ENCODE data around the gene TIAM2.
A peak's percentile ranks its signal among the peaks of the same experiment; 100 is the strongest.
"Not testable (repeated sequence)": the region's sequence is repeated elsewhere in the genome, so short reads cannot be mapped to it uniquely, and the experiment has no call there.

The TIAM2 gene

DNA sequence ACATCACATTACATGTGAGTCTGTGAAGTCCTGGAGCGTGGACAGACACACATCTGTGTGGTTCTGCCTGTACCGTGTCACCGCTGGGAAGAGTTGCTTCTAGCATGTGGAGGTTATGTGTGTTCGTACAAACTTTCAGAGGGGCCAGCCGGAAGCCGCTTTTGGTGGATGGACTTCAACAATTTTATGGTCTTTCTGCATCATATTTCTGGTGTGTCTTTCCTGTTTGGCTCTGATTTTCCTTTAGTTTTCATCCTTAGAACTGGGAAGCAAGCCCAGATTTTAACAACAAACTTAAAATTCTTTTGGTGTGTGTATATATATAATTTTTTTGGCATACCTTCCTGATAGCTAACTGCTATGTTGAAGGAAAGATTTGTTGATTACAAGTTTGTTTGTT, 71.2 kb downstream of the TIAM2 start:
- DNase-seq = no peak

DNA sequence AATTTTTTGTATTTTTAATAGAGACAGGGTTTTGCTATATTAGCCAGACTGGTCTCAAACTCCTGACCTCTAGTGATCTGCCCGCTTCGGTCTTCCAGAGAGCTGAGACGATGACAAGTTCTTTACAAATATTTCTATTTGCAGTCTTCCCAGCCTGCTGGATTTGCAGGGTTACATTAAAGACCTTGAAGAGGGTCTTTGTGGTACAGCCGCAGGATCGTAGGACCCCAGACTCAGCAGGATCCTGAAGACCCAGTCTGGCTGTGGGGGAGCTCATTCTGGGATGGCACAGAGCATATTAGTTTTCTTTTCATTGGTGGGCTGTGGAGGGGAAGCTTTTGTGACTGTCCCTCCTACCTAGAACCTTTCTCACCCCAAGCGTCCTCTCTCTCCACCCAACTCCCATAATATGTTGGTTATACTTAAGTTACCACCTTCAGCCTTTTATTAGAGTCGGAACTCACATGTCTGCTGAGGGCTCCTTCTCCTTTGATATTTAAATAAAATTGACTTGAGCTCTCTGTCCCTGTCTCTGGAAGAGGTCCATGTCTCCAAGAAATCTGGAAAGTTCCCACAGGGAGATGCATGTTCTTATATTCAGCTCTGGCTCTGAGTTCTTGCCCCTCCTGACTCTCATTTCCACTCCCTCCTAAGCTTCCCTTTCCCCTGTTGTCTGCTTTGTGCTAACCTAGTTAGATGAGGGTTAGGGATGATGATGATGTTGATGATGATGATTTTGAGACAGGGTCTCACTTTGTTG, 72.0 kb downstream of the TIAM2 start:
- DNase-seq = no peak

DNA sequence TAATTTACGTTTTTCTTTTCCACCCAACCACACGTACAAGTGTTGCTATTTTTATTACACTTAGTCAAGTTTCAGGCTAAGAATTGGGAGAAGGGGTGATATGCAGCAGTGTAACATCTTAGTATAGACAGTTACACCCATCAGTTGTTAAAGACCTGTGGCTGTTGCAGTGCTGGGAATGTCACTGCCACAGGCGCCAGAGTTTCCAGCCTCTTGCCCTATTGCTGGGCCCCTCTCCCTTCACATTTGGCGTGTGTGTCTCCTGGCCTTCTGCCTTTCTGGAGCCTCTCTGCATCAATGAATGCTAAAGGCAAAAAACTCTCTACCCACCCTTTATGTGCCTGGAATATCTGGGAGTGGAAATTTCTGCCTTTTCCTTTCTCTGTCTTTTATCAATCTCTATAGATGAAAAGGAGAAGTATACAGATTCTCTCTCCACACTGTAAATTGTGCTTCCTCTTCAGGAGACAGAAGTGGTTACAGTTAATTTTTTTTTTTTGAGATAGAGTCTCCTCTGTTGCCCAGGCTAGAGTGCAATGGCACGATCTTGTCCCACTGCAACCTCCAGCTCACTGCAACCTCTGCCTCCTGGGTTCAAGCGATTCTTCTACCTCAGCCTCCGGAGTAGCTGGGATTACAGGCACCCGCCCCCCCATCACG, 73.0 kb downstream of the TIAM2 start:
- DNase-seq = no peak

DNA sequence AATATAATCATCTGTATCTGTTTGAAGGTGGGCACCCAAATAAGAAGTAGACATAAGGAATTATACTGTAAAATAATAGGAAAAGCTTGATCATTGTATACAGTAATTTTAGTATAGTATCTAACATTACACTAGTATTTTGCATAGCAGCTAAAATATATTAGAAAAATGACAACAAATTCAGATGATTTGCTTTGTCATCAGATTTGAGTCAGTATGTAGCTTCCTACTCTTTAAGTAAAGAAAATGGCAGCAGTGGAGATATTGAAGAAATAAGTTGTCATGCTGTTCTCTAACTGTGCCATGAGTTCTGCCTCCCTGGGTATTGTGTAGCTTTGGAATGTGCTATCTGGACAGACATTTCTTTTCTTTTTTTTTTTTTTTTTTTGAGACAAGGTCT, 74.4 kb downstream of the TIAM2 start:
- no peak for DNase-seq

DNA sequence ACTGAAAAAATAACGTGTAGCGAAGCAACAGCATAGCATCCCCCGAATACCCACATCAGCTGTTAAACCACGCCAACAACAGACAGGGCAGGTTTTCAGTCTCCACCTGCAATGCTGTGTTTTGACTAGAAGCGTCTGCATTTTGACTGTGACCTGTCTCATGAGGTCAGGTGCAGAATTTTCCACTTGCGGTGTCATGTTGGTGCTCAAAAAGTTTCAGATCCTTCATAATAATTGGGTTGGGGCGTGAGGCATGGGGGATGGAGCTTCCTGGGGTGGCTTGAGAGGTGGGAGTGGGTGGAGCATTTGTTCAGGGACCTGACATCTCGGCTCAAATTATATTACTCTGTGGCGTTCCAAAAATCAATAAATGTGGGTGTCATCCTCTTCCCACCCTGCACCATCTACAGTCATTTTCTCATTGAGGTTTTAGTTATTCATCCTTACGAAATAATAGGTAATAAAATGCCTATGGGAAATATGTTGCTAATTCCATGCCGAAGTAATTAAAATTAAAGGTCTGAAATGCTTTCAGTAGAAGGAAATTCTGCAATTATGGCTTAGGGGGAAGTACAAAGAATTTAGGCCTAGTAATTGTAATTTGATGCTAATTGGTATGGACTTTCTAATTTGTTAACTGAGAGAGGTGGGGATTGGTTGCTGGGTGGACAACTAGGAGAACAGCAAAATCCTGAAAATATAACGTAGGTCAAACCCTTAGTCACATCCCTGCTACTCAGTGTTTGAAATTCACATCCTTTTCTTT, 81.0 kb downstream of the TIAM2 start:
- no peak for DNase-seq

DNA sequence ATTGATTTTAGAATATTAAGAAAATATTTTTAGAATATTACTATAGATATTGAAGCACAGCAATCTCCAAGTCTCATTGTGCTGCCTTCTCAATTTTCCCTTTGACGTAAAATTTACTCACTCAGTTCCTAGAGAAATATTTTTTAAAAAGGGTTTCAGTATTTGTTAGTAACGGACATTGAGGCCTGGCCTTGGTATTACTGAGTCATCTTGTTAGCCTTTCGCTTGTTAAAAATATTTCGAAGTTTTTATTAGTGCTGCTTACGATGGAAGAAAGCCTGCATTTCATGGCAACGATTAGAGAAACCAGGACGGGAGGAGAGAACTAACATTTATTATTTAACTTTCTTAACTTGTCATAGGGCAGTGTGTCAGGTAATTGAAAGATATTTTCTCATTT, 82.2 kb downstream of the TIAM2 start:
- DNase-seq = no peak

DNA sequence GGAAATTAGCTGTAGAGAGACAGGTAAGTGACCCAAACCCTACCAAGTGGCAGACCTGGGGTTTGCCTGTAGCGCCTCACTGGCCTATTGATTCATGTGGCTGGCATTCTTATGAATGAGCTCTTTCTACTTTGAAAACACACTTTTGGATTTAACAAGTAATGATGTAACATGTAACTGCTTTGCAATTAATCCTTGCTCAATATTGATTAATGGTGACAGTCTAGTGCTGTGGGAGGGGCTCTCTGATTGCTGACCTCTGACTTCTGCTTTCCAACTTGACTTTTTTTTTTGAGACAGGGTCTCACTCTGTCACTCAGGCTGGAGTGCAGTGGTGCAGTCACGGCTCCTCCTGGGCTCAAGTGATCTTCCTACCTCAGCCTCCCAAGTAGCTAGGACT, 82.7 kb downstream of the TIAM2 start:
- DNase-seq = no peak

DNA sequence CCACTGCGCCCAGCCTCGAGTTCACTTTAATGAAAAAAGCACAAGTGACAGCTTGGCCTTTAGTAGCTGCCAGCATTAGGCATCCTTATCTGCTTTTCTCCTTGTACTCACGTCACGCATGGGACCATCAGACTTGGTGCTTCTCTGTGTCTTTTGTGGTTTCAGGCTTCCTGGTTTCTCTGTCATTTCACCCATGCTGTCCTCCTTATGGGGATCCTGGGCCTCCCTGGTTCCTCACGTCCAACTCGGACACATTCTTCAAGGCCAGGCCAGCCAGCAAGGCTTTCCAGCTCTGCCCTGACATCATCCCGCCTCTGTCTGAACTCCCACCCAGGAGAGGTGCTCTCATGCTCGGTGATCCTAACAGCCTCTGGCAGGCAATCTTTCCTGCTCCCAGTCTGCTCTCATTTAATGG, 83.2 kb downstream of the TIAM2 start:
- DNase-seq = no peak

DNA sequence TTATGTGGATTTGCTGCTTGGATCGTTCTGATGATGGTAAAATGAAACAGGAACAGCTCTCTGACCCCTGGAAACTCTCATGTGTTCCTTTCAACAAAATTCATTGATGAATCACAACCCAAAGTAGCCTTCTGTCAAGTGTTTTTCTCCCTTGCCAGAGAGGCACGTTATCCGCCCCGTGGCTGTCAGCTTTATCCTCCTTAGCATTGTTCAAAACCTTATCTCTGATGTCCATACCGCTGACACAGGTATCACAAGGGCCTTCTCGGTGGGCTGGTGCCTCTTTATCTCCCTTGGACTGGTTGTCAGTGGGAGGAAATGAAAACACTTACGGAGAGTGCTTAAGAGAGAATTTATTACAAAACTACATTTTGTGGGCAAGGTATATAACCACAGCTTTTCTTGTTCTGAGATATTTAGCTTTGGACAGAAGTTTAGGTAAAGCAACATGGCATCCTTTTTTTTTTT, 84.9 kb downstream of the TIAM2 start:
- no peak for DNase-seq

DNA sequence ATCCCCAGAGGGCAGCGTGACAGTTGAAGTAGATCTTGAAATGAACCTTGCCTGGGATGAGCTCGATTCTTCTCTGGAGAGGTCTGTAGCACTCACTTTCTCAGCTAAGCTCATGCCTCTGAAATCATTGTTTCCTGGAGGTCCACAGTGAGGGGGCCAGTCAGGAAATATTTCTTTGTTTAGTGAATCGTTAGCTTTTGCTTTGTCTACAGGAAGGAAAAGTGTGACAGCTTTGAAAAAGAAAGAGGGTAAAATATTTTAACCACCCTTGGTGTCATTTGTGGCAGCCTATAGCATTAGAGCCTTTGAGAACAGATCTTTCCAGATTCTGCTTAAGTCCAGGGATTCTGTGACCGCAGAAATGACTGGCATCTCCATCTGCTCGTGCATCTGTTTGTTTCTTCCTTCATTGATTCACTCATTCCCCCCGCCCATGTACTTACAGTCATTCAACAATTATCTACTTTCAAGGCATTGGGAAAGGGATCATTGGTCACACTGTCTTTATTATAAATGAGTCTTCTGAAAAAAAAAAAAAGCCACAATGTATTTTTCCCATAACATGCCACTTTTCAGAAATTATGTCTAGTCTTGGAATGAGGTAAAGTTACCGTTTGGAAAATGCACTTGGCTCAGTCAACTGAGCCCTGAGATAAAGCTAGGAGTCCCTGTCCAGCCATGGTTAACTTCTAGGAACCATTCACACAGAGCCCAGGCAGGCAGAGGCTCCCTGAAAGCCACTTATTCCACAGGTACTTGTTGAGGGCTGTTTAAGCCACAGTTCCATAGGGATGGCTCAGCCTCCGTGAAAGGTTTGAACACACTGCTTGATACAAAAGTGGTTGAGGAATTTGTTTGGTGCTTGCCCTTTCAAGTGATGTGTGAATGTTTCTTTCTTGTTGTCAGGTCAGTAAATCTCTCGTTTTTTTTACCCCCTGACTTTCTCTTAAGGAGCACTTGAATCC, 86.0 kb downstream of the TIAM2 start:
- no peak for DNase-seq

DNA sequence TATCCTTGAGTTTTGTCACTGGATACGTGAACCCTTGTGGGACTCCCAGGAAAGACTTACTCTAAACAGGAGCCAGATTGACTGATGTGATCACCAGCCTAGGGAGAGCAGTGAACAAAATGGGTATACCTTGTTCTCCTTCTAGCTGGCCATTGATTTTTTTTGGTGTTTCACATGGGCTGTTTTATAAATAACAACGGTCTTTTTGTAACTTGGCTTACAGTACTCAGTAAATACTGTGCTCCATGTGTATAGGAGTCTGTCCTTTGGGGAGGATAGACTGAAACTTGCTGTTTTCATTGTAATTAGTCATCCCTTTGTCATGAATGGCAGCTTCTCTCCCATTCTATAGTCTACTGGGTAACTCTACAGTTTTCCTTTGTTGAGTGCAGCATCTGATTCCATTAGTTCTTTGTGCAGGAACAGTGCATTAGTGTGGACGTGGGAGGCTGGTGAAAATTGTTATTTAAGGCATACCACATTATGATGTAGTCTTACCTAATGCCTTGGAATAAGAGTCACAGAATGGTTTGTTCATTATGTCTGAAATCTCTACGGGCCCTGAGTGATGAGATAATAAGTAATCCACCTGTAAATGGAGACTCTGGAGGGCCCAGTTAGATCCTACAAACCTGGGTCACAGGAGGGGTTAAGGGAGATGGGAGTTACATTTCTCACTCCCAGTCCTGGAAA, 89.5 kb downstream of the TIAM2 start:
- no peak for DNase-seq

DNA sequence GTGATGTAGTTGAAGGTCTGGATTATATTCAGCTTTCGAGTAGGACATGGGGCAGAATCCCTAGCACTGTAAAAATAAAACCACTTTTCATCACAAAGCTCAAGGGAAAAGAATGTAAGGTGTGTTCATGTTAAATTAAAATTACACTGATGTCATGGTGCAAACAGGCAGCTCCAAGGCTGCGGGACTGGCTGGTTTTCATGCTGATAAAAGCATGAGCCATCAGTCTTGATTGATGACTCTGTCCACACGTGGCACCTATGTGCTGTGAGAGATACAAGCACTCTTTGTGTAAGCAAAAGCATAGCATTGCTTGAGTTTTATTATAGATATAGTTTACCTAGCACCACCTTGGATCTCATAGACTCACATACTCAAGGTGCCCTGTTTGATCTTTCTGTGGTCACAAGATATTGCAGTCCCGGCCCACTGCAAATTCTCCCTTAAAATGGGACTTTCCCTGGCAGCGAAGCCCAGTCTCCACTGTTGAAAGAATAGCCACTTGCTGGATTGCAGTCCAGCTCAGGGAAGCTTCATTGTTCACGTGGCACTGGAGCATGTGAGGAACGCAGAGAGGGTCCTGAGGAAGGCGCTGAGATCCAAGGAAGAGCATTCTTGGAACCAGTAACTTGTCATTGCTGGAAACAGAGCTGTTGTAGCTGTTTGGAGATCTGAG, 90.6 kb downstream of the TIAM2 start:
- no peak for DNase-seq

DNA sequence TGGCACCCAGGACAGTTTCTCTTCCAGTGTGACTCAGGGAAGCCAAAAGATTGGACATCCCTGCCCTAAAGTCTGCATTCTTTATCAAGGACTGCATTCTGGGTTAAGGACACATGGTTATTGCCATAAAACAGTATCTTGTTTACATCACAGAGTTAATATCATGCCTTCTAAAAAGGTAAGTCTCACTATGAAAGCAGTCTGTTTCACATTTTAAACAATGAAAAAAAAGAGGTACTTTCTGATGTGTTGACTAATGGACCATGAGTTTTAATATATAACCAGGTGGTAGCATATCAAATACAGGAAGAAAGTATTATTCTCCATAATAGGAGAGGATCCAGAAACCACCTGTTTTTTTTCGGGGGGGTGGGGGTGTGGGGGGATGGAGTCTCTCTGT, 93.7 kb downstream of the TIAM2 start:
- DNase-seq = no peak

DNA sequence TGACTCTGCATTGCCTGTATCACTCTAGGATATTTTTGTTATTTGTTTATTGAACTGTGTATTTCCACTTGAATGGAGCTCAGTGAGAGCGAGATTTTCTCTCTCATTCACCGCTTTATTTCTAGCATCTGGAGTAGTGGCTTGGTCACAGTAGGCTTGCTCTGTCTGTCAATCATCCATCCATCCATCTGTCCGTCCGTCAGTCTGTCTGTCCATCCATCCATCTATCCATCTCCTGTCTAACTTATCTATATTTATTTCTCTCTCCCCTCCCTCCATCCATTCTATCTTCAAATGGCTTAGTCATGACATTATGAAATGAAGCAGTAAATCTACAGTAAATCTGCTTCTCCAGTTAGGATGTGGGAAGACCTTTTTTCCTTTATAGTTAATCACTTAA, 94.6 kb downstream of the TIAM2 start:
- no peak for DNase-seq

DNA sequence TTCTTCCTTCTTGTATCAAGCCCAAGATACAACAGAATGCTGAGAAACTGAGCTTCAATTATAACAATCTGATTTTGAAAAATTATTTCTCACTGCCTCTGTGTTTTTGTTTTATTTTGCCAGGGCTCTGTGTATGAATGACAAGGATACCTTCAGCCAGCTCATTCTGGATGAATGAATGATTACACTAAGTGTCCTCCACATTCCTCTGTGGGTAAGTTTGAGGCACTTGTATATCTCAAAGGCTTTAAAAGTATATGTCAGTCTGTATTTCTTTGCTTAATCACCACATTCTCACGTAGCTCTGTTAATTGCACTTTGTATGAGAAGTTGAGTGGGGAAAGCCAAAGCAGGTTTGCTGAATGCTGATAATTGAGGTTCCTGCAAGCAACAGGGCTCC, 95.1 kb downstream of the TIAM2 start:
- DNase-seq = no peak

DNA sequence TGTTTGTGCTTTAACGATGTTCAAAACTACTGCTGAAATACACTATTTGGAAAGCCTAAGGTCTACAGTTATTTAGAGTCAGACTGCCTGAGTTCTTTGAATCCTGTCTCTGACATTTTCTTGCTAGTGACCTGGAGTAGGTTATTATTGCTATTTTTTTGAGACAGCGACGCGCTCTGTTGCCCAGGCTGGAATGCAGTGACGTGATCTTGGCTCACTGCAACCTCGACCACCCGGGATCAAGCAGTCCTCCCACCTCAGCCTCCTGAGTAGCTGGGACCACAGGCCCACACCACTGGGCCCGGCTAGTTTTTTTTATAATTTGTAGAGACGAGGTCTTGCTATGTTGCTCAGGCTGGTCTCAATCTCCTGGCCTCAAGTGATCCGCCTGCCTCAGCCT, 96.6 kb downstream of the TIAM2 start:
- DNase-seq = no peak

DNA sequence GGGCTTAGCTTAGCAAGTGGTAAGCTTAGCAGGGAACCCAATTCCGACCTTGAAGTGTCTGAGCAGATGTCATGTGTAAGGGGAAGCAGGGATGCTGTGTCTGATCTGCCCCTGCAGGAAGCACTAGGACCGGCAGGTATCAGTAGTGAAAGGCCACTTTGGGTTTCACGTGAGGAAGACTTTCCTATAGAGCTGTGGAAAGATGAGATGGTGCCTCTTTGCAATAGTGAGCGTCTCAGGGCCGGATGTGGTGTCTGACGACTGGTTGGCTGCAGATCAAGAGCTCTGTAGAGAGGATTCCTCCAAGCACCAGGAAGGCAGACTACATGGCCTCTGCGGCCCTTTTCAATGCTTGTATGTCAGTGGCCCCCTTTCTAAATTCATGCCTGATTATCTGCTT, 98.3 kb downstream of the TIAM2 start:
- DNase-seq = peak; percentile 13

DNA sequence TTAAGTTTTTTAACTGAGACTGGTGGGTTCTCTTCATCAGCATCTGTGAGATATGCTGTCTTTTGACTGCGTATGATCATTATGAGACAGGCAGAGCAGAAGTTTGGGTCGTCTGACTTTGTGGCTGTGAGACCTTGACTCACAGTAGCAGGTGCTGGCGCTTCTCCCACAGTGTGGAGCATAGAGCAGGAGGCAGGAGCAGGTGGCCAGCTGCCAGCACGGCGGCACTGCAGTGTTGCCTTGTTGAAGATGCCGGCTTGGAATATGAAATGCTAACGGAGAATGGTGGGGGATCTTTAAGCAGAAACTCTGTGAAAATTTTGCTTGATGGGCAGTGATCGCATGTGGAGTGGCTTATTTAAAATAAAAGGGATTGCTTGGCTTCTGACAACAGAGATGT, 105.0 kb downstream of the TIAM2 start:
- peak; percentile 52 for DNase-seq

DNA sequence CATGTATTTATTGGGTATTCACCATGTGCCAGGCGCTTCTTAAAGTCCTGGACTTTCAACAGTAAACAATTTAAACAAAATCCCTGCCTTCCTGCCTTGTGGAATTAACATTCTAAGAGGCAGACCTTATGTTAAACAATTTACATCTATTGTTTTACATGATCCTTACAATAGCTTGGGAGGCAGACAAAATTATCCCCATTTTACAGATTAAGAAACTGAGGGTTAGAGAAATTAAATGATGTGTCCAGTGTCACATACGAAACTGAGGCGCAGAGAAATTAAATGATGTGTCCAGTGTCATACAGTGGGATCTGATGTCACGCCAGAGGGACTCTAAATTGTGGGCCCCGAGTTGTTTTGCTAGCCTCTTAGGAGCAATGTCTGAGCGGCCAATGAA, 105.5 kb downstream of the TIAM2 start:
- DNase-seq = no peak

DNA sequence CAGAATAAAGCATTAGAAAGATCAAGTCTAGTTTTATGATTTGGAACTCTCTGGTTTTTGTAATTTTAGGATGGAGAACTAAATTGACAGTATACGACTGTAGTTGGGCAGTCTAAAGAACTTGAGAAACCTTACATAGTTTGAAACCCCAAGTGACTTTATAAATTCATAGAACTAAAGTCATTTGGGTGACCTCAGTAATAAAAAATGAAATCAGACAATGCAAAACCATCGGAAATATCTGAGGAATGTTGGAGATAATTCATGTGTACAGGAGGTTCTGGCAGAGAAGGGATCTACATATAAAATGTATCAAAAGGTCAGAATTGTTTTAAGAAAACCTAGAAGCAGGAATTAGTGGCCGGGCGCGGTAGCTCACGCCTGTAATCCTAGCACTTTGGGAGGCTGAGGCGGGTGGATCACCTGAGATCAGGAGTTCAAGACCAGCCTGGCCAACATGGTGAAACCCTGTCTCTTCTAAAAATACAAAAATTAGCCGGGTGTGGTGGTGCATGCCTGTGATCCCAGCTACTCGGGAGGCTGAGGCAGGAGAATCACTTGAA, 108.0 kb downstream of the TIAM2 start:
- DNase-seq = not testable (repeated sequence)

DNA sequence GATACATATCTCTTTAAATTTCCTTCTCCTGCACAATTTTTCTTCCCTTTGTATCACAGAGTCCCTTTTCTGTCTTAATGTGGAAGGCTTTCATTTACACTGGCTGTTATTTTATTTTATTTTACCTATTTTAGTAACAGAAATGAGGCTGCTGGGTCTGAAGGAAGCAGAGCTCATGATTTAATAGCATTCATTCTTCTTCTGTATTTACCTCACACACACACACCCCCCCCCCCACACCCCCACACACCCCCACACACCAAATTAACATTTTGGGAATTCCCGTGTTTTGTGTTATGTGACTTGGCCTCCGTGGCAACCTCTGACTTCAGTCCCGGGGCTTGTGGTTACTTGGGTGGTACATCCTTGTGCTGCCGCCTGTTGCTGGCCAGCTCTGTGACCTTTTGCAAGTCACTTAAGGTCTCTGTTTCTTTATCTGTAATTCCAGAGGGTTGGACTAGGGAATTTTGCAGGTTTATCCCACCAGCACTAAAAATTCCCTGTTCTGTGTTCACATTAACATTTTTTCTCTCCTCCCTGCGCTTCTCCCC, 108.8 kb downstream of the TIAM2 start:
- DNase-seq = no peak
